ENCODE results near the gene NXPH3.

NXPH3 gene

GRCh38 chr17:49616086-49616485 lies 40.4 kb downstream of the NXPH3 start:
- H3K4me2 ChIP-seq (ENCODE audit: low read depth, low read length), result peak overlapping the region; percentile 45
- H3K9ac ChIP-seq (ENCODE audit: low read length), result peak overlapping the region; percentile 39
- no peaks in the 10 kb centered on the region for H4K20me1 ChIP-seq (ENCODE audit: insufficient read depth, low read length)
- H3K9me2 ChIP-seq (replicated peaks; ENCODE audit: insufficient read depth, low read length), result no peaks in the 10 kb centered on the region
- TF ChIP-seq EZH2 (optimal IDR thresholded peaks at IDR 0.05; ENCODE audit: low read depth, low read length) (no peak), CTCF (IDR thresholded peaks at IDR 0.05; ENCODE audit: low read length) (peak; percentile 41)
- H2AFZ ChIP-seq (ENCODE audit: low read length), result no peak overlapping the region
- peak overlapping the region; percentile 96 for H3K27ac ChIP-seq (ENCODE audit: low read length)
- H3F3A ChIP-seq (ENCODE audit: insufficient read depth, low read length), result peaks cover 34% of the 10 kb centered on the region
- H3K79me2 ChIP-seq (ENCODE audit: low read length), result peaks cover 63% of the 10 kb centered on the region
- peaks cover 39% of the 10 kb centered on the region for H3K4me1 ChIP-seq (ENCODE audit: low read length)
- H3K27me3 ChIP-seq (replicated peaks; ENCODE audit: insufficient read depth, low read length), result no peaks in the 10 kb centered on the region
- peak overlapping the region; percentile 15; the same call in 1 of the 2 replicates for H3K4me3 ChIP-seq (ENCODE audit: low read length)
- DNase-seq, result peak; percentile 12
- no peaks in the 10 kb centered on the region for H3K9me3 ChIP-seq (replicated peaks; ENCODE audit: insufficient read depth, low read length)
- H3K36me3 ChIP-seq (replicated peaks; ENCODE audit: insufficient read depth, low read length), result no peaks in the 10 kb centered on the region; the same call in 1 of the 2 replicates

- Histone ChIP-seq H3K27me3 (replicated peaks; ENCODE audit: insufficient read depth, low read length) (no peaks in the 10 kb centered on the region), H3F3A (ENCODE audit: insufficient read depth, low read length) (peaks cover 34% of the 10 kb centered on the region), H4K20me1 (ENCODE audit: insufficient read depth, low read length) (no peaks in the 10 kb centered on the region), H3K4me3 (ENCODE audit: low read length) (peak overlapping the region; percentile 19; the same call in 1 of the 2 replicates), H3K79me2 (ENCODE audit: low read length) (peaks cover 63% of the 10 kb centered on the region), H3K9ac (ENCODE audit: low read length) (peak overlapping the region; percentile 66), H3K9me2 (replicated peaks; ENCODE audit: insufficient read depth, low read length) (no peaks in the 10 kb centered on the region), H3K4me1 (ENCODE audit: low read length) (peaks cover 39% of the 10 kb centered on the region), H3K4me2 (ENCODE audit: low read depth, low read length) (peak overlapping the region; percentile 58), H3K36me3 (replicated peaks; ENCODE audit: insufficient read depth, low read length) (no peaks in the 10 kb centered on the region; the same call in 1 of the 2 replicates), H2AFZ (ENCODE audit: low read length) (no peak overlapping the region), H3K9me3 (replicated peaks; ENCODE audit: insufficient read depth, low read length) (no peaks in the 10 kb centered on the region), H3K27ac (ENCODE audit: low read length) (peak overlapping the region; percentile 96)
- peak; percentile 95 for DNase-seq
- TF ChIP-seq CTCF (IDR thresholded peaks at IDR 0.05; ENCODE audit: low read length) (no peak), EZH2phosphoT487 (IDR thresholded peaks at IDR 0.05; ENCODE audit: low read length) (no peak), EZH2 (optimal IDR thresholded peaks at IDR 0.05; ENCODE audit: low read depth, low read length) (no peak)
Measured at GRCh38 chr17:49616601-49617131, 41.0 kb downstream of the NXPH3 start.

- no peak overlapping the region for H3K4me3 ChIP-seq (ENCODE audit: low read length)
- no peaks in the 10 kb centered on the region for H3K27me3 ChIP-seq (replicated peaks; ENCODE audit: insufficient read depth, low read length)
- no peaks in the 10 kb centered on the region for H3K9me3 ChIP-seq (replicated peaks; ENCODE audit: insufficient read depth, low read length)
- H3F3A ChIP-seq (ENCODE audit: insufficient read depth, low read length), result peaks cover 34% of the 10 kb centered on the region
- H3K36me3 ChIP-seq (replicated peaks; ENCODE audit: insufficient read depth, low read length), result peaks cover 2% of the 10 kb centered on the region; the same call in 1 of the 2 replicates
- peaks cover 58% of the 10 kb centered on the region for H3K79me2 ChIP-seq (ENCODE audit: low read length)
- peaks cover 39% of the 10 kb centered on the region for H3K4me1 ChIP-seq (ENCODE audit: low read length)
- H4K20me1 ChIP-seq (ENCODE audit: insufficient read depth, low read length), result no peaks in the 10 kb centered on the region
- DNase-seq, result no peak
- no peak overlapping the region for H2AFZ ChIP-seq (ENCODE audit: low read length)
- H3K27ac ChIP-seq (ENCODE audit: low read length), result peak overlapping the region; percentile 96
- no peak for TF ChIP-seq CTCF (IDR thresholded peaks at IDR 0.05; ENCODE audit: low read length)
- TF ChIP-seq EZH2phosphoT487 (IDR thresholded peaks at IDR 0.05; ENCODE audit: low read length), result no peak
- TF ChIP-seq EZH2 (optimal IDR thresholded peaks at IDR 0.05; ENCODE audit: low read depth, low read length), result no peak
- H3K9me2 ChIP-seq (replicated peaks; ENCODE audit: insufficient read depth, low read length), result no peaks in the 10 kb centered on the region
- H3K9ac ChIP-seq (ENCODE audit: low read length), result peak overlapping the region; percentile 66; the same call in 1 of the 2 replicates
- peak overlapping the region; percentile 58; the same call in 1 of the 2 replicates for H3K4me2 ChIP-seq (ENCODE audit: low read depth, low read length)
Measured at GRCh38 chr17:49618028-49618611, 42.4 kb downstream of the NXPH3 start.
